ENCODE results near the gene SLC9A7.

Gene SLC9A7

GRCh38 chrX:46571423-46572339 lies 187.2 kb downstream of the SLC9A7 start:
- DNase-seq (ENCODE audit: insufficient read length, low spot score) (no peak), FAIRE-seq (no peak)
- no peak for TF ChIP-seq CTCF (IDR thresholded peaks at IDR 0.05; ENCODE audit: insufficient read depth, missing control alignments)

GRCh38 chrX:46569621-46570020 lies 189.3 kb downstream of the SLC9A7 start:
- FAIRE-seq, result no peak
- no peak for DNase-seq (ENCODE audit: insufficient read length, low spot score)
- no peak for TF ChIP-seq CTCF (IDR thresholded peaks at IDR 0.05; ENCODE audit: insufficient read depth, missing control alignments)

- TF ChIP-seq CTCF (IDR thresholded peaks at IDR 0.05; ENCODE audit: insufficient read depth, missing control alignments), result no peak
- DNase-seq (ENCODE audit: insufficient read length, low spot score), result no peak
- FAIRE-seq, result no peak
These were observed 191.5 kb downstream of the SLC9A7 start for GRCh38 chrX:46567388-46567787.

GRCh38 chrX:46561824-46562657 lies 196.9 kb downstream of the SLC9A7 start:
- FAIRE-seq, result no peak
- DNase-seq (ENCODE audit: insufficient read length, low spot score), result no peak
- no peak for TF ChIP-seq CTCF (IDR thresholded peaks at IDR 0.05; ENCODE audit: insufficient read depth, missing control alignments)

GRCh38 chrX:46559062-46559461 lies 199.9 kb downstream of the SLC9A7 start:
- DNase-seq (ENCODE audit: insufficient read length, low spot score) (no peak), FAIRE-seq (no peak)
- no peak for TF ChIP-seq CTCF (IDR thresholded peaks at IDR 0.05; ENCODE audit: insufficient read depth, missing control alignments)

- TF ChIP-seq CTCF (IDR thresholded peaks at IDR 0.05; ENCODE audit: insufficient read depth, missing control alignments), result no peak
- DNase-seq (ENCODE audit: insufficient read length, low spot score) (no peak), FAIRE-seq (no peak)
These were observed 204.0 kb downstream of the SLC9A7 start for GRCh38 chrX:46554942-46555341.
